HFFc6 (cell line): ENCODE data around the gene RBM26. TPM values are rescaled to one million over a fixed set of nuclear protein-coding genes. Genes with fewer than 3 reads are reported as not detected.
A peak's percentile ranks its signal among the peaks of the same experiment; 100 is the strongest.

ENCODE experiments used
- DNase-seq: peaks from one replicate; pipeline ENCODE4 v3.0.0-alpha.2; 2018
- H3K27ac Mint-ChIP-seq: 2 replicates; pipeline ENCODE4 v1.8.0; 2020; ENCODE audit warnings: mild to moderate bottlenecking, mixed read lengths
- H3K27me3 Mint-ChIP-seq: 2 replicates; pipeline ENCODE4 v1.8.0; 2021; ENCODE audit warnings: mild to moderate bottlenecking, moderate library complexity, mixed read lengths; ENCODE audit not compliant: insufficient read depth
- H3K36me3 Mint-ChIP-seq: 2 replicates; pipeline ENCODE4 v1.8.0; 2021; ENCODE audit warnings: low read depth, mixed read lengths
- H3K4me1 Mint-ChIP-seq: 2 replicates; pipeline ENCODE4 v1.8.0; 2020; ENCODE audit warnings: low read depth, mixed read lengths
- H3K4me3 Mint-ChIP-seq: 2 replicates; pipeline ENCODE4 v1.8.0; 2020; ENCODE audit warnings: mild to moderate bottlenecking, moderate library complexity, mixed read lengths
- H3K9me3 Mint-ChIP-seq: 2 replicates; pipeline ENCODE4 v1.8.0; 2020; ENCODE audit warnings: mild to moderate bottlenecking, mixed read lengths
- total RNA-seq, 6 experiments: library from RNA; stranded (reverse); fragmentation: NEBNext Ultra II Directional; extraction: Animal tissue kit (Norgen Biotek cat#: 25700); gene quantifications; 2 replicates in 1 of 6; 3 replicates in 5 of 6; pipeline ENCODE4 v1.2.3, GENCODE V29; 2021
- TF ChIP-seq, protein P1 (sequence below): fragments of 200-600 bp; sonication (generic); IDR thresholded peaks from 2 replicates; pipeline ENCODE4 v1.5.0; 2021; ENCODE audit warnings: antibody characterized with exemption, mild to moderate bottlenecking

RBM26 gene
- total RNA-seq, 6 experiments from 2014 or later, result 28.5 to 37.6 (median 33.3) TPM

GRCh38 chr13:79398127-79398526 lies 7.9 kb downstream of the RBM26 start:
- Mint-ChIP-seq H3K27ac (peak overlapping the region; percentile 24; the same call in 1 of the 2 replicates), H3K9me3 (peaks cover 18% of the 10 kb centered on the region), H3K4me3 (no peak overlapping the region), H3K27me3 (peaks cover 2% of the 10 kb centered on the region; the same call in 1 of the 2 replicates), H3K36me3 (peaks cover 67% of the 10 kb centered on the region), H3K4me1 (peaks cover 33% of the 10 kb centered on the region)
- no peak for DNase-seq
- TF ChIP-seq, protein P1, sequence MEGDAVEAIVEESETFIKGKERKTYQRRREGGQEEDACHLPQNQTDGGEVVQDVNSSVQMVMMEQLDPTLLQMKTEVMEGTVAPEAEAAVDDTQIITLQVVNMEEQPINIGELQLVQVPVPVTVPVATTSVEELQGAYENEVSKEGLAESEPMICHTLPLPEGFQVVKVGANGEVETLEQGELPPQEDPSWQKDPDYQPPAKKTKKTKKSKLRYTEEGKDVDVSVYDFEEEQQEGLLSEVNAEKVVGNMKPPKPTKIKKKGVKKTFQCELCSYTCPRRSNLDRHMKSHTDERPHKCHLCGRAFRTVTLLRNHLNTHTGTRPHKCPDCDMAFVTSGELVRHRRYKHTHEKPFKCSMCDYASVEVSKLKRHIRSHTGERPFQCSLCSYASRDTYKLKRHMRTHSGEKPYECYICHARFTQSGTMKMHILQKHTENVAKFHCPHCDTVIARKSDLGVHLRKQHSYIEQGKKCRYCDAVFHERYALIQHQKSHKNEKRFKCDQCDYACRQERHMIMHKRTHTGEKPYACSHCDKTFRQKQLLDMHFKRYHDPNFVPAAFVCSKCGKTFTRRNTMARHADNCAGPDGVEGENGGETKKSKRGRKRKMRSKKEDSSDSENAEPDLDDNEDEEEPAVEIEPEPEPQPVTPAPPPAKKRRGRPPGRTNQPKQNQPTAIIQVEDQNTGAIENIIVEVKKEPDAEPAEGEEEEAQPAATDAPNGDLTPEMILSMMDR, result no peak

- Mint-ChIP-seq H3K27ac (no peak overlapping the region), H3K4me1 (peaks cover 42% of the 10 kb centered on the region), H3K36me3 (peaks cover 60% of the 10 kb centered on the region), H3K27me3 (no peaks in the 10 kb centered on the region), H3K4me3 (no peak overlapping the region), H3K9me3 (peaks cover 18% of the 10 kb centered on the region)
- TF ChIP-seq, protein P1, result no peak
- no peak for DNase-seq
Observed at GRCh38 chr13:79395881-79396280, 10.2 kb downstream of the RBM26 start.

DNA sequence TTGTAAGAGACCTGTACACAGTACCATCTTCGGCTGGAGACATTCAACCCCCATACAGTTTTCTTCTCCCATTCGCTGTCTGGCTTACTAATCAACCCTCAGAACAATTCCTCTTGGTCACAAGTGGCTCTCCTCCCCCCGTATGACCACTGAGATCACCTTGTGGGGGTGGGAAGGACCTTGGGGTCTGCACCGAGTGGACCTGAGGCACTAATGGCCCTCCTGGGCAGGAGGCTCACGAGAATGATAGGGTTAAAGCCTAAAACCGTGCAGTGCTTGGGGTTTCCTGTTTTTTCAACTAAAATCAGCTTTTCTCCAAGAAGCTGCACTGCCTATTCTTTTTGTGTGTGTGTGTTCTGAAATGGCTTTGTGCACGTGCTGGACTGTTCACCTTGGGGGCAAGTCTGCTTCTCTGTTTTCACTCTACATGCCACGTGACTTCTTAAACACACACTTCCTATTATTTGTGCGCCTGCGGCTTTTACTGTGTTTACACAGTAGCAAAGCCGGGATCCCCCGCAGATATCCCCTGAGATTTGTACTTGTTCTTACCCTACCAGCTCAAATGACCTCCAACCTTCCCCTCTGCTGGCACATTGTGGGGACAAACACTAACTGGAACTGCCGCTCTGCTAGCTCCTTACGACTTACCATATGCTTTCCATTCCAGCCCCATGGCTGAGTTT lies 12.3 kb downstream of the RBM26 start:
- H3K27ac Mint-ChIP-seq, result no peak overlapping the region; the same call in 1 of the 2 replicates
- H3K4me1 Mint-ChIP-seq, result peaks cover 38% of the 10 kb centered on the region
- TF ChIP-seq, protein P1, result no peak
- no peak overlapping the region for H3K4me3 Mint-ChIP-seq
- peaks cover 44% of the 10 kb centered on the region for H3K36me3 Mint-ChIP-seq
- DNase-seq, result no peak
- H3K9me3 Mint-ChIP-seq, result peaks cover 18% of the 10 kb centered on the region
- no peaks in the 10 kb centered on the region for H3K27me3 Mint-ChIP-seq

- peak overlapping the region; percentile 41 for H3K4me3 Mint-ChIP-seq
- H3K4me1 Mint-ChIP-seq, result peaks cover 31% of the 10 kb centered on the region
- TF ChIP-seq, protein P1, result no peak
- H3K27me3 Mint-ChIP-seq, result no peaks in the 10 kb centered on the region; the same call in 1 of the 2 replicates
- peaks cover 38% of the 10 kb centered on the region for H3K36me3 Mint-ChIP-seq
- peak overlapping the region; percentile 40 for H3K27ac Mint-ChIP-seq
- peak; percentile 72 for DNase-seq
- H3K9me3 Mint-ChIP-seq, result peaks cover 18% of the 10 kb centered on the region
Observed at GRCh38 chr13:79392882-79393563, 13.0 kb downstream of the RBM26 start.

GRCh38 chr13:79389026-79389425 lies 17.0 kb downstream of the RBM26 start:
- H3K4me3 Mint-ChIP-seq, result no peak overlapping the region
- H3K4me1 Mint-ChIP-seq, result peaks cover 45% of the 10 kb centered on the region
- no peaks in the 10 kb centered on the region; the same call in 1 of the 2 replicates for H3K27me3 Mint-ChIP-seq
- peaks cover 4% of the 10 kb centered on the region for H3K36me3 Mint-ChIP-seq
- no peak overlapping the region for H3K27ac Mint-ChIP-seq
- H3K9me3 Mint-ChIP-seq, result no peaks in the 10 kb centered on the region
- TF ChIP-seq, protein P1, result no peak
- DNase-seq, result no peak
